Stomach smooth muscle (tissue), 2 donors: ENCODE results near the gene ZDHHC11.

Source experiments
- H3K27ac ChIP-seq: one replicate; pipeline ENCODE4 v1.7.0; 2013; ENCODE audit warnings: mild to moderate bottlenecking, low read length, inconsistent platforms
- H3K27me3 ChIP-seq, 2 donors: one replicate each; pipeline ENCODE4 v1.7.0; 2013; ENCODE audit warnings: low read length in 2 of 2; ENCODE audit not compliant: insufficient read depth in 2 of 2, control insufficient read depth in 1 of 2
- H3K36me3 ChIP-seq, 2 donors: one replicate each; pipeline ENCODE4 v1.7.0; 2013; ENCODE audit warnings: low read length in 2 of 2; ENCODE audit not compliant: control insufficient read depth in 2 of 2, insufficient read depth in 2 of 2
- H3K4me1 ChIP-seq: one replicate; pipeline ENCODE4 v1.7.0; 2013; ENCODE audit warnings: low read length; ENCODE audit not compliant: control insufficient read depth, insufficient read depth
- H3K4me3 ChIP-seq, 2 donors: one replicate each; pipeline ENCODE4 v1.7.0; 2013; ENCODE audit warnings: low read length in 2 of 2
- H3K9ac ChIP-seq, 2 donors: one replicate each; pipeline ENCODE4 v1.7.0; 2013; ENCODE audit warnings: low read length in 2 of 2, mild to moderate bottlenecking in 1 of 2
- H3K9me3 ChIP-seq, 2 donors: one replicate each; pipeline ENCODE4 v1.7.0; 2013; ENCODE audit warnings: low read length in 2 of 2; ENCODE audit not compliant: control insufficient read depth in 2 of 2
- donor health status: healthy.
- donor health status: Pancreatic carcinoma.

Gene ZDHHC11

GRCh38 chr5:865168-865521 lies 14.4 kb upstream of the ZDHHC11 start:
- no peak overlapping the region for H3K4me3 ChIP-seq
- H3K4me1 ChIP-seq, result peaks cover 3% of the 10 kb centered on the region
- H3K27me3 ChIP-seq, result no peaks in the 10 kb centered on the region
- no peaks in the 10 kb centered on the region for H3K9me3 ChIP-seq
- H3K27ac ChIP-seq, result no peak overlapping the region
- peaks cover 41 to 59% of the 10 kb centered on the region in 2 donors for H3K36me3 ChIP-seq
- H3K9ac ChIP-seq, result no peak overlapping the region

- Histone ChIP-seq H3K4me1 (peaks cover 3% of the 10 kb centered on the region), H3K4me3 (no peak overlapping the region), H3K36me3 (peaks cover 36 to 56% of the 10 kb centered on the region in 2 donors), H3K9me3 (no peaks in the 10 kb centered on the region), H3K27ac (no peak overlapping the region), H3K27me3 (no peaks in the 10 kb centered on the region), H3K9ac (no peak overlapping the region)
Measured at GRCh38 chr5:864492-865167, 13.8 kb upstream of the ZDHHC11 start.

GRCh38 chr5:863244-863805 lies 12.5 kb upstream of the ZDHHC11 start:
- Histone ChIP-seq H3K4me1 (peaks cover 3% of the 10 kb centered on the region), H3K27ac (no peak overlapping the region), H3K9me3 (no peaks in the 10 kb centered on the region), H3K4me3 (no peak overlapping the region), H3K27me3 (no peaks in the 10 kb centered on the region), H3K36me3 (peaks cover 24 to 45% of the 10 kb centered on the region in 2 donors), H3K9ac (no peak overlapping the region)

GRCh38 chr5:862367-863243 lies 11.8 kb upstream of the ZDHHC11 start:
- H3K4me3 ChIP-seq, result no peak overlapping the region
- H3K9me3 ChIP-seq, result no peaks in the 10 kb centered on the region
- H3K4me1 ChIP-seq, result peaks cover 3% of the 10 kb centered on the region
- H3K27me3 ChIP-seq, result no peaks in the 10 kb centered on the region
- no peak overlapping the region for H3K9ac ChIP-seq
- H3K27ac ChIP-seq, result no peak overlapping the region
- H3K36me3 ChIP-seq, result peaks cover 20 to 40% of the 10 kb centered on the region in 2 donors

- no peaks in the 10 kb centered on the region for H3K9me3 ChIP-seq
- H3K9ac ChIP-seq, result no peak overlapping the region
- H3K27me3 ChIP-seq, result no peaks in the 10 kb centered on the region
- peaks cover 3% of the 10 kb centered on the region for H3K4me1 ChIP-seq
- H3K4me3 ChIP-seq, result no peak overlapping the region
- H3K27ac ChIP-seq, result no peak overlapping the region
- H3K36me3 ChIP-seq, result peaks cover 20 to 36% of the 10 kb centered on the region in 2 donors
Measured at GRCh38 chr5:861442-862366, 10.9 kb upstream of the ZDHHC11 start.

- Histone ChIP-seq H3K27me3 (no peaks in the 10 kb centered on the region), H3K9ac (no peak overlapping the region), H3K36me3 (peaks cover 16 to 31% of the 10 kb centered on the region in 2 donors), H3K4me1 (peaks cover 3% of the 10 kb centered on the region), H3K9me3 (no peaks in the 10 kb centered on the region), H3K4me3 (no peak overlapping the region), H3K27ac (no peak overlapping the region)
Measured at GRCh38 chr5:860506-861150, 9.8 kb upstream of the ZDHHC11 start.

- Histone ChIP-seq H3K27ac (no peak overlapping the region), H3K9ac (no peak overlapping the region), H3K27me3 (no peaks in the 10 kb centered on the region), H3K9me3 (no peaks in the 10 kb centered on the region), H3K36me3 (peaks cover 16 to 27% of the 10 kb centered on the region in 2 donors), H3K4me1 (peaks cover 3% of the 10 kb centered on the region), H3K4me3 (no peak overlapping the region)
Measured at GRCh38 chr5:859798-860296, 9.1 kb upstream of the ZDHHC11 start.

- H3K9ac ChIP-seq, result no peak overlapping the region
- H3K27me3 ChIP-seq, result no peaks in the 10 kb centered on the region
- peaks cover 13 to 23% of the 10 kb centered on the region in 2 donors for H3K36me3 ChIP-seq
- H3K9me3 ChIP-seq, result no peaks in the 10 kb centered on the region
- no peak overlapping the region for H3K27ac ChIP-seq
- H3K4me3 ChIP-seq, result no peak overlapping the region
- peaks cover under 1% of the 10 kb centered on the region for H3K4me1 ChIP-seq
Measured at GRCh38 chr5:859391-859790, 8.6 kb upstream of the ZDHHC11 start.

GRCh38 chr5:858726-859125 lies 7.9 kb upstream of the ZDHHC11 start:
- Histone ChIP-seq H3K27me3 (no peaks in the 10 kb centered on the region), H3K27ac (no peak overlapping the region), H3K4me3 (no peak overlapping the region), H3K9me3 (no peaks in the 10 kb centered on the region), H3K4me1 (no peaks in the 10 kb centered on the region), H3K36me3 (peaks cover 9 to 17% of the 10 kb centered on the region in 2 donors), H3K9ac (no peak overlapping the region)
